ENCODE data around the gene USH1G.

DNA sequence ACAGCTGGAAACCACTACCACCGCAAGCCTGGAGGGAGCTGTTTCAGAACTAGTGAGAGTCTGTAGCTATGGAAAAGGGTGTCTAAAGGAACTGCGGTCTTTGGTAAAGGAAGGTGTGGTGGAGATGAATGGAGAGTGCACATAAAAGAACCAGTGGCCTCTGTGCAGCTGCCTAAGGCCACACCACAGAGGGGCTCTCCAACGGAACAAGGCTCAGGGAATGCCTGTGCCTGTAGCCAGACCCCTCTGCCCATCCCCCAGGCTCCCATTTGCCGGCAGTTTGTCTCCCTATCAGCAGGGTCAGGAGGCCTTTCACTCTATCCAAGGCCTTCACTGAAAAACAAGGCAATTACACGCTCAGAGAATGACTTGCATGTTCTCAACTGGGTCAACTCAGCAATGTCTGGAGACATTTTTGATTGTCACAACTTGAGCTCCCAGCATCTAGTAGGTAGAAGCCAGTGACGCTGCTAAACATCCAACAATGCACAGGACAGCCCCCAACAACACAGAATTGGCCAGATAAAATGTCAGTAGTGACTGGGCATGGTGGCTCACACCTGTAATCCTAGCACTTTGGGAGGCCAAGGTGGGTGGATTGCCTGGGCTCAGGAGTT, 47.0 kb downstream of the USH1G start:
- TF ChIP-seq TAF1 (IDR thresholded peaks at IDR 0.05; ENCODE audit: low read depth, low read length) (no peak), POLR2AphosphoS5 (IDR thresholded peaks at IDR 0.05; ENCODE audit: low read depth, low read length) (no peak), POLR2A (IDR thresholded peaks at IDR 0.05; ENCODE audit: low read depth, low read length) (no peak), PAX5 (IDR thresholded peaks at IDR 0.05; ENCODE audit: insufficient read depth, low read length, severe bottlenecking) (no peak), POU2F2 (IDR thresholded peaks at IDR 0.05; ENCODE audit: low read depth, low read length) (no peak), SPI1 (IDR thresholded peaks at IDR 0.05; ENCODE audit: low read depth, low read length) (no peak)
